BJ (cell line): ENCODE data around the gene ACSS1. TPM values are rescaled to one million over a fixed set of nuclear protein-coding genes. Genes with fewer than 3 reads are reported as not detected.

Experiments
- CTCF ChIA-PET: fragments of 350-600 bp; formaldehyde crosslinking; extraction: SDS; loops from one replicate; lab custom pipeline; 2021; ENCODE audit warnings: antibody characterized with exemption, inconsistent platforms; lab: Yijun Ruan, JAX
- POLR2A ChIA-PET: fragments of 300-600 bp; sonication (Branson Sonifier 250); formaldehyde crosslinking; extraction: SDS; loops from one replicate; lab custom pipeline; 2021; ENCODE audit warnings: antibody characterized with exemption; lab: Charles Lee
- DNase-seq: peaks from one replicate; pipeline ENCODE4 v3.0.0-alpha.2; 2011; ENCODE audit warnings: low read depth
- H3K27me3 ChIP-seq: 2 replicates; pipeline ENCODE4 v1.6.0; 2011; ENCODE audit warnings: low read length; ENCODE audit not compliant: control insufficient read depth, insufficient read depth
- H3K36me3 ChIP-seq: 2 replicates; pipeline ENCODE4 v1.5.1; 2011; ENCODE audit warnings: low read length; ENCODE audit not compliant: control insufficient read depth, insufficient read depth
- H3K4me3 ChIP-seq: 2 replicates; pipeline ENCODE4 v1.5.1; 2011; ENCODE audit warnings: low read depth, mild to moderate bottlenecking, control low read depth, low read length
- polyA plus RNA-seq: library from polyadenylated mRNA; depleted of rRNA; stranded (reverse); fragments of >200 nt; gene quantifications from 2 replicates; pipeline ENCODE4 v1.2.3, GENCODE V29; 2011
- TF ChIP-seq, protein P1 (sequence below): IDR thresholded peaks from 2 replicates; pipeline ENCODE4 v1.5.1; 2011; ENCODE audit warnings: low read depth, mild to moderate bottlenecking, control low read depth, inconsistent platforms, low read length, moderate library complexity; ENCODE audit not compliant: insufficient read depth

Gene ACSS1
- polyA plus RNA-seq, 1 experiment, result 6.3 TPM

GRCh38 chr20:25077610-25078169, 19.8 kb upstream of the ACSS1 start:
- ChIA-PET CTCF (interaction anchor here (0.8 to 1.0 kb wide), 2 partner anchors 14 to 84 kb away, joined by 3 to 4 read pairs; no protein-coding TSS in a partner anchor), POLR2A (no interaction called here)
- Histone ChIP-seq H3K4me3 (peak overlapping the region; percentile 5; the same call in 1 of the 2 replicates), H3K36me3 (no peaks in the 10 kb centered on the region), H3K27me3 (peaks cover 48% of the 10 kb centered on the region)
- DNase-seq, result no peak
- TF ChIP-seq, protein P1, sequence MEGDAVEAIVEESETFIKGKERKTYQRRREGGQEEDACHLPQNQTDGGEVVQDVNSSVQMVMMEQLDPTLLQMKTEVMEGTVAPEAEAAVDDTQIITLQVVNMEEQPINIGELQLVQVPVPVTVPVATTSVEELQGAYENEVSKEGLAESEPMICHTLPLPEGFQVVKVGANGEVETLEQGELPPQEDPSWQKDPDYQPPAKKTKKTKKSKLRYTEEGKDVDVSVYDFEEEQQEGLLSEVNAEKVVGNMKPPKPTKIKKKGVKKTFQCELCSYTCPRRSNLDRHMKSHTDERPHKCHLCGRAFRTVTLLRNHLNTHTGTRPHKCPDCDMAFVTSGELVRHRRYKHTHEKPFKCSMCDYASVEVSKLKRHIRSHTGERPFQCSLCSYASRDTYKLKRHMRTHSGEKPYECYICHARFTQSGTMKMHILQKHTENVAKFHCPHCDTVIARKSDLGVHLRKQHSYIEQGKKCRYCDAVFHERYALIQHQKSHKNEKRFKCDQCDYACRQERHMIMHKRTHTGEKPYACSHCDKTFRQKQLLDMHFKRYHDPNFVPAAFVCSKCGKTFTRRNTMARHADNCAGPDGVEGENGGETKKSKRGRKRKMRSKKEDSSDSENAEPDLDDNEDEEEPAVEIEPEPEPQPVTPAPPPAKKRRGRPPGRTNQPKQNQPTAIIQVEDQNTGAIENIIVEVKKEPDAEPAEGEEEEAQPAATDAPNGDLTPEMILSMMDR, result no peak

GRCh38 chr20:25076731-25077609, 19.0 kb upstream of the ACSS1 start:
- DNase-seq, result no peak
- H3K36me3 ChIP-seq, result no peaks in the 10 kb centered on the region
- POLR2A ChIA-PET, result no interaction called here
- peak overlapping the region; percentile 5; the same call in 1 of the 2 replicates for H3K4me3 ChIP-seq
- TF ChIP-seq, protein P1, result peak; percentile 25; the same call in 1 of the 2 replicates
- peaks cover 44% of the 10 kb centered on the region for H3K27me3 ChIP-seq
- CTCF ChIA-PET, result interaction anchor here (0.9 kb wide), 1 partner anchor 81 kb away, joined by 3 read pairs; no protein-coding TSS in a partner anchor

GRCh38 chr20:25076201-25076600, 18.3 kb upstream of the ACSS1 start:
- ChIA-PET POLR2A (no interaction called here), CTCF (interaction anchor here (0.9 kb wide), 1 partner anchor 80 kb away, joined by 3 read pairs; no protein-coding TSS in a partner anchor)
- H3K36me3 ChIP-seq, result no peaks in the 10 kb centered on the region
- H3K4me3 ChIP-seq, result no peak overlapping the region
- DNase-seq, result no peak
- peaks cover 48% of the 10 kb centered on the region for H3K27me3 ChIP-seq
- TF ChIP-seq, protein P1, result no peak

GRCh38 chr20:25073544-25073943, 15.6 kb upstream of the ACSS1 start:
- ChIA-PET CTCF (interaction anchor here (1.1 to 1.8 kb wide), 2 partner anchors 8 to 77 kb away, joined by 4 to 5 read pairs; no protein-coding TSS in a partner anchor), POLR2A (no interaction called here)
- TF ChIP-seq, protein P1, result no peak
- Histone ChIP-seq H3K4me3 (no peak overlapping the region), H3K27me3 (peaks cover 43% of the 10 kb centered on the region), H3K36me3 (no peaks in the 10 kb centered on the region)
- no peak for DNase-seq
